RPMI8226 (cell line): Measurements from ENCODE around the gene SRC.

Experiments
- DNase-seq: peaks from one replicate; pipeline ENCODE4 v3.0.0-alpha.2; 2015

The SRC gene

GRCh38 chr20:37416100-37416847 is 70.3 kb downstream of the SRC start:
- DNase-seq, result no peak

GRCh38 chr20:37416848-37417616 is 71.1 kb downstream of the SRC start:
- DNase-seq, result no peak

GRCh38 chr20:37417617-37418467 is 71.9 kb downstream of the SRC start:
- no peak for DNase-seq

GRCh38 chr20:37418591-37419109 is 72.7 kb downstream of the SRC start:
- DNase-seq, result no peak

- DNase-seq, result no peak
Observed at GRCh38 chr20:37419307-37419706, 73.4 kb downstream of the SRC start.

GRCh38 chr20:37419774-37420542 is 74.0 kb downstream of the SRC start:
- DNase-seq, result no peak

- DNase-seq, result no peak
Observed at GRCh38 chr20:37420610-37421009, 74.7 kb downstream of the SRC start.

GRCh38 chr20:37421060-37421905 is 75.3 kb downstream of the SRC start:
- no peak for DNase-seq

- no peak for DNase-seq
Observed at GRCh38 chr20:37421988-37422387, 76.0 kb downstream of the SRC start.

GRCh38 chr20:37422791-37423286 is 76.9 kb downstream of the SRC start:
- DNase-seq, result no peak

- DNase-seq, result no peak
Observed at GRCh38 chr20:37423545-37423944, 77.6 kb downstream of the SRC start.

GRCh38 chr20:37424062-37424851 is 78.3 kb downstream of the SRC start:
- DNase-seq, result no peak

GRCh38 chr20:37425103-37425625 is 79.2 kb downstream of the SRC start:
- no peak for DNase-seq

GRCh38 chr20:37426106-37426505 is 80.2 kb downstream of the SRC start:
- no peak for DNase-seq

GRCh38 chr20:37426978-37427377 is 81.0 kb downstream of the SRC start:
- no peak for DNase-seq

GRCh38 chr20:37430044-37430443 is 84.1 kb downstream of the SRC start:
- DNase-seq, result no peak

- DNase-seq, result no peak
Observed at GRCh38 chr20:37430778-37431460, 85.0 kb downstream of the SRC start.

GRCh38 chr20:37431786-37432185 is 85.8 kb downstream of the SRC start:
- no peak for DNase-seq

GRCh38 chr20:37432606-37433005 is 86.7 kb downstream of the SRC start:
- no peak for DNase-seq
